HG03025 (cell line): ENCODE measurements around the gene NFE2.

Source experiments
- ATAC-seq: cut with Tn5 transposase; IDR thresholded peaks from one replicate; pipeline ENCODE4 v1.9.1; 2021; ENCODE audit warnings: mild to moderate bottlenecking, moderate library complexity; ENCODE audit not compliant: unreplicated experiment, low FRiP score

The NFE2 gene

DNA sequence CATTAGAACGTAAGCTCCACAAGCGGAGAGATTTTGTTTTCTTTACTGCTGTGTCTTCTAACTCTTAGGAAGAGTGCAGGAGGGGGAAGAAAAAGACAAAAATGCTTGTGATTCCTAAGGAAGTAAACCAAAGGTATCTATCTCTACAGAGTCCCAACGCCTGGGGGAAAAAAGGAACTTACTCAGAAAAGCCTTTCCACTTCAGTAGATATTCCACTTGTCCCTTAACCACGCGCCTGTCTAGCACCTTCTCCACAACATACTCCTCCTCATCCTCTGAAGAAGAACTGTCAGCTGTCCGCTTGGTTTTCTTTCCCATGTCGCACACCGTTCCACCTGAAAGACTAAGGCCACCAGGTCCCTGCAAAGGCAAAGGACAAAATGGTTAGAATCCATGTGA is 43.5 kb downstream of the NFE2 start:
- no peak for ATAC-seq

- no peak for ATAC-seq
Observed at GRCh38 chr12:54253240-54253639, 47.6 kb downstream of the NFE2 start.

GRCh38 chr12:54251667-54252284 is 49.0 kb downstream of the NFE2 start:
- no peak for ATAC-seq

GRCh38 chr12:54249489-54249888 is 51.3 kb downstream of the NFE2 start:
- ATAC-seq: no peak

DNA sequence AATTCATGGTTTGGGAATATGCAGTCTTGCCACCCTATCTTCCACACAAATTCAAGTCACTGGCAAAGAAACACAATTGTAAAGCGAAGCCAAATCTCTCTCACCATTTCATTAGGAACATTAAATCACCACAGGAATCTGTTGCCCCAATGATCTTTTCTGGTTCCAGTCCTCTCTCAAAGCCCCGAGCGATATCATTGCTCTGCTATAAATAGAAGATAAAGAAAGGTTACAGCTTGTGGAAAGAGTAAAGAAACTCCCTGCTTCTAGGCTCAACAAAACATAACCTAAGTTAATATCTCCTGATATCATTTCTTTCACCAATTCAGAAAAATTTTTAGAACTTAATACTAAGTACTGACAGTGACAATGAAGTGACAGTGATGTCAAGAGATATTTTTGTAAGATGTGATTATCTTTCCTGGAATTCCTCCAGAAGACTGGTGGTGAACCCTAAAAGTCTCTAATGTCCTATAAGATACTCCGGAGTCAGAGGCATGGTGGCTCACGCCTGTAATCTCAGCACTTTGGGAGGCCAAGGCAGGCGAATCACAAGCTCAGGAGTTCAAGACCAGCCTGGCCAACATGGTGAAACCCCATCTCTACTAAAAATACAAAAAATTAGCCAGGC is 54.7 kb downstream of the NFE2 start:
- ATAC-seq: no peak
